ENCODE results near the gene BCL2A1.

BCL2A1 gene

DNA sequence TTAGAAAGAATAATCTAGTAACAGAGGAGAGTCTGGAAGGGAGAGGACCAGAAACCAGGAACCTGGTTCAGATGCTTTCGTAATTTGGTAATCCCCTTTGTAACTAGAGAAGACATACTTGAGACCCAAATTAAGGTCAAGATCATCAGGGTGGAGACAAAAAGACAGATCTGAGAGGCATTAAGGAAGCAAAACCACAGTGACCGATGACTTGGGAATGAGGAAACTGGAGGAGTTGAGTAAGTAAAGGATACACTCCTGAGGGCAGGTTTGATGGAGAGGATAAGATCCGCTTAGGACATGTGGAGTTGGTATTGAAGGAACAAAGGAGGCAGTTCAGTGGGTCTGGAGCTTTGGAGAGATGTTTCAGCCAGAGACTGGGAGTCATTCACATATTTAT lies 23.6 kb upstream of the BCL2A1 start:
- TF ChIP-seq, protein P1, sequence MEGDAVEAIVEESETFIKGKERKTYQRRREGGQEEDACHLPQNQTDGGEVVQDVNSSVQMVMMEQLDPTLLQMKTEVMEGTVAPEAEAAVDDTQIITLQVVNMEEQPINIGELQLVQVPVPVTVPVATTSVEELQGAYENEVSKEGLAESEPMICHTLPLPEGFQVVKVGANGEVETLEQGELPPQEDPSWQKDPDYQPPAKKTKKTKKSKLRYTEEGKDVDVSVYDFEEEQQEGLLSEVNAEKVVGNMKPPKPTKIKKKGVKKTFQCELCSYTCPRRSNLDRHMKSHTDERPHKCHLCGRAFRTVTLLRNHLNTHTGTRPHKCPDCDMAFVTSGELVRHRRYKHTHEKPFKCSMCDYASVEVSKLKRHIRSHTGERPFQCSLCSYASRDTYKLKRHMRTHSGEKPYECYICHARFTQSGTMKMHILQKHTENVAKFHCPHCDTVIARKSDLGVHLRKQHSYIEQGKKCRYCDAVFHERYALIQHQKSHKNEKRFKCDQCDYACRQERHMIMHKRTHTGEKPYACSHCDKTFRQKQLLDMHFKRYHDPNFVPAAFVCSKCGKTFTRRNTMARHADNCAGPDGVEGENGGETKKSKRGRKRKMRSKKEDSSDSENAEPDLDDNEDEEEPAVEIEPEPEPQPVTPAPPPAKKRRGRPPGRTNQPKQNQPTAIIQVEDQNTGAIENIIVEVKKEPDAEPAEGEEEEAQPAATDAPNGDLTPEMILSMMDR (conservative IDR thresholded peaks at IDR 0.05): no peak
- no peak for TF ChIP-seq ZFX (IDR thresholded peaks at IDR 0.05)
- H3K27ac ChIP-seq: no peak overlapping the region

DNA sequence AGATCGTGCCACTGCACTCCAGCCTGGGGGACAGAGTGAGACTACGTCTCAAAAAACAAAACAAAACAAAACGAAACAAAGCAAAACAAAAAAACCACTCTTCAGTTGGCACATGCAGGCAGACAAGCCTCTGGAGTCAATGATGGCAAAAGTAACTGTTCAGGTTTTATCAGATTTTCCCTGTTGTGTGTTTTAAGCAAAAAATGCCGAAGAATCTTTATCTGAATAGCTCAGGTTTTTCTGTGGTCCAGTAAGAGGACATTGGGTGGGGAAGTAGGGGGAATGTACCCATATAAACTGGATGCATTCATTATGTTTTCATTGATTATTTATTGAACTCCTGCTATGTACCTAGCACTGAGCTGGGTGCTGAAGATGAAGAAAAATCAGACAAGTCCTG lies 20.8 kb upstream of the BCL2A1 start:
- TF ChIP-seq ZFX (IDR thresholded peaks at IDR 0.05): no peak
- TF ChIP-seq, protein P1 (conservative IDR thresholded peaks at IDR 0.05): no peak
- no peak overlapping the region for H3K27ac ChIP-seq

DNA sequence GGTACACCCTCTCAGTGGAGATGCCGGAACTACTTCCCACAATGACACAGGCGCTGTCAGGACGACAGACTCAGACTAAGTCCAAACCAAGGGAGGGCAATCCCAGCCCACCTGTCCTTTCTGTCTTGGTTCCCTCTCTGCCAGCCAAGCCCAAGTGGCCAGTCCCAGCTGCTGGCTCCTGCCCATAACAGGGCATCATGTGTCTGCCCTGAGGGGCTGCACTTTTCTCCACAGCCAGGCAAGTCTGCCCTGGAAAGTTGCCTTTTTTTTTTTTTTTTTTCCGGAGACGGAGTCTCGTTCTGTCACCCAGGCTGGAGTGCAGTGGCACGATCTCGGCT lies 20.0 kb upstream of the BCL2A1 start:
- no peak for TF ChIP-seq ZFX (IDR thresholded peaks at IDR 0.05)
- TF ChIP-seq, protein P1 (conservative IDR thresholded peaks at IDR 0.05): no peak
- no peak overlapping the region for H3K27ac ChIP-seq

DNA sequence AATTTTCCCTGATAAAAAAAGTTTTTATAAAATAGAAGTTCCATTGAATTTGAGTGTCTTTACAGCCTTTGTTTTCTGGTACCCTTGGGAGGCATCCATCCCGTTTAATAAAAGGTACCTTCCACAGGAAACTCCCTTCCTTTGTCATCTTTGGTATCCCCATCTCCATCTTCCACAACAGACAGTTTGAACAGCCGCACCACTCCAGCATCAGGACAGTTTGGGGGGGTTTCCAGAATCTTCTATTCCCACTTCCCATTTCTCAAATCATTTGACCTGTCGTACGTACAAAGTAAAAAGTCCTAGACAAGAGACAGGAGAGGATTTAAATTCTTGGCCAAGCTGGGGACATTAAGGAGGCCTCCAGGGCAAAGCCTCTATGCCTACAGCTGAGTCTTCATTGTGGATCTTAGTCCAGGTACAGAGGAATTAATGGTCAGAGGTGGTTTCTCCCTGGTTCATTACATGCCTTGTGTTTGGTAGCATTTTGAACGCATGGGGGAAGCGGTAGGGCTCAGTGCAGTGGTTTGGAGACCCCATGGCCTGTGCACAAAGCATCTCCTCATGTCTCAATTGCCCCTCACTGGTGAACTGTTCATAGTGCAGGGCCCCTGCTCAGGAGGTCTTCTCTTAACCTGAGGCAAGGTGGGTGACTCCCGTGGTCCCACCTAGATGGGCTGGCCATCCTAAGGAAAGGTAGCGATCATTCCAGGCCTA lies 19.4 kb upstream of the BCL2A1 start:
- no peak overlapping the region for H3K27ac ChIP-seq
- TF ChIP-seq ZFX (IDR thresholded peaks at IDR 0.05): no peak

DNA sequence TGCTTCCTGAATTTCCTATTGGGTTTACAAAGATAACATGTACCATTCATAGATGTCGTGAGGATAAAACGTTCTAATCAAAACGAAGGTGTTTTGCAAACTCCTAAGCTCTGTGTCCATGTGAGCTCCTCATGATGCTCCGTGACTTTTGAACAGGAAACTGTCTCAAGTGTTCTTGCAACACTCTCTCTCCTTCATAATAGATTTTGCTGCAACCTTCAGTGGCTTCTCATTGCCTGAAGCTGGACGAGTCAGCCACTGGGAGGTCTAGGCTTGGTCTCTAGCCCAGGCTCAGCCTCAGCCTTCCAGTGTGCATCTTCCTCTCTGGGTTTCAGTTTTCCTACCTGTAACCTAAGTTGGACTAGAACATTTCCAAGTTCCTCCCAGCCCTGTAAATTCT lies 18.7 kb upstream of the BCL2A1 start:
- no peak overlapping the region for H3K27ac ChIP-seq
- no peak for TF ChIP-seq ZFX (IDR thresholded peaks at IDR 0.05)
- TF ChIP-seq, protein P1 (conservative IDR thresholded peaks at IDR 0.05): no peak

DNA sequence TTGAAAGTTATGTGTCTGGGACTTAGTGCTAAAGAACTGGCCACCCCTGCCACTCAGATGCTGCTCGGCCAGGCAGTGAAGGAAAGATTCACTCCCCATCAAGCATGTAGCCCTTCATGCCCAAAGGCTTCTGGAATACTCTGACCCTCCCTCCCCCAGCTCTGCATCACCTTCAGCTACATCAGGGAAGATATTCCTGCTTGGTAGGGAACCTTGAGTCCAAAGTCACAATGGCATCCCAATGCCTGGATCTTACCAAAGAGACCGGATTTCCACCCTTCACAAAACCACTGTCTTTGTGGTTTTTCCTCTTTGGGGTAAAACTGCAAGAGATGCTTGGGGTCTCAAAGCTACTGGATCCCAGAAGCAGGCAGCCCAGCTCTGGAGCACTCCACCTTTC lies 18.2 kb upstream of the BCL2A1 start:
- H3K27ac ChIP-seq: no peak overlapping the region
- TF ChIP-seq, protein P1 (conservative IDR thresholded peaks at IDR 0.05): no peak
- TF ChIP-seq ZFX (IDR thresholded peaks at IDR 0.05): no peak

DNA sequence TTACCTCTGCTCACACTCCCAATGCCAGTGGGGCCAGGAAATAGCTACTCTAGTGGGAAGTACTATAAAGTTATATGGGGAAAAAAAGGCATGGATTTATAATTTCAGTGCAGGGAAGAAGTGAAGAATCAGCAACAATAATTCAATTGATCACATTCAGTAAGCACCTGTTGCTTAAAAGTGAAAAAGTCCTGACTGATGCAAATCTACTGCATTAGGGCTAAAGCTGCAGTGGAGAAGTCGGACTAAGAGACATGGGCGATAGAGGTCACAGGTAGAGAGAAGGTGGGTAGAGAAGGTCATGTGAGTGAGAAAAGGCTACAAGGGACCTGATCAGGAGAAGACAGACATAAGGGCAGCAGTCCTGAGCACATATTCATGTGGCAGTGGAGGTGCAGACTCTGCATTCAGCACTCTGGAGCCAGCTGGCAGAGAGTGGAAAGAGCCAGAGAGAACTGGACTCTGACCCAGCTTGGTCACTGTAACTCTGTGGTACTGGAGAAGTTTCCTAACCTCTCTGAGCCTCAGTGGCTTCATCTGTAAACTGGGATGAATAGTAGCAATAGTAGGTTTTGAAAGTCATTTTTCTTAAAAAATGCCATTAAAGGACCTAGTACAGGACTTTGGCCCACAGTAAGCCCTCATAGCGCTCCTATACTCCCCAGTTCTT lies 17.6 kb upstream of the BCL2A1 start:
- no peak overlapping the region for H3K27ac ChIP-seq
- no peak for TF ChIP-seq ZFX (IDR thresholded peaks at IDR 0.05)
- TF ChIP-seq, protein P1 (conservative IDR thresholded peaks at IDR 0.05): no peak

DNA sequence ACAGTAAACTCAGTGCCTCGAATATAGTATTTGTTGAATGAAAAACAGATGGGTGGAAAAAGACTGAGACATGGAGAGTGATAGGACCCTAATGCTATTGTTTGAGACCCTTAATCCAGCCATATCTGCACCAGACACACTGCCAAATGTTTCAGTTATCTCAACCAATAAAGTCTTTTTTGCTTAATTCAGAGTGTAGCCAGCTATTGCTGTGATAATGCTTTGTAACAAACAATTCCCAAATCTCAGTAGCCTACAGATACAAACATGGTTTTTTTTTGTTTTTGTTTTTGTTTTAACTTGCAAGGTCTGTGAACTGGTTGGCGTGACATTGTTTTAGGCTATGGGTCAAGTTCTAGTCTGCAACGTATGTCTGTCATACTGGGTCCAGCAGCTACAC lies 17.0 kb upstream of the BCL2A1 start:
- TF ChIP-seq ZFX (IDR thresholded peaks at IDR 0.05): no peak
- TF ChIP-seq, protein P1 (conservative IDR thresholded peaks at IDR 0.05): no peak
- H3K27ac ChIP-seq: no peak overlapping the region

All from C4-2B (cell line).